Measurements from ENCODE around the gene SRSF4. TPM values are rescaled to one million over a fixed set of nuclear protein-coding genes. Genes with fewer than 3 reads are reported as not detected.

SRSF4 gene
- total and polyA plus RNA-seq, 2 donors (not counting 3 experiments of a cell fraction or from before 2014, with no cell fraction given) = 45.6 to 108 TPM

- intact Hi-C loops (cut with micrococcal nuclease) = no loop called here
- no peak overlapping the region for H3K4me2 ChIP-seq (ENCODE audit: insufficient read depth, low read length)
- CTCF ChIA-PET = interaction anchor here (1.3 to 2.9 kb wide), 3 partner anchors 9 to 289 kb away, joined by 3 to 11 read pairs (median 5); partner anchors contain the start of gene SRSF4
Measured at GRCh38 chr1:29166291-29166878, 15.3 kb downstream of the SRSF4 start.

More at GRCh38 chr1:29166291-29166878, 15.3 kb downstream of the SRSF4 start:
- POLR2A ChIA-PET = interaction anchor here (0.5 kb wide), 1 partner anchor 472 kb away, joined by 5 read pairs; no protein-coding TSS in a partner anchor
- Histone ChIP-seq H3K27me3 (ENCODE audit: control insufficient read depth in 2 of 2, insufficient read depth in 2 of 2, low read length in 2 of 2) (no peaks in the 10 kb centered on the region), H3K9me3 (replicated peaks; ENCODE audit: control insufficient read depth, insufficient read depth, low read length) (no peaks in the 10 kb centered on the region), H3K9ac (replicated peaks; ENCODE audit: extremely low read depth, insufficient read depth, low read length) (no peak overlapping the region), H3K9me1 (replicated peaks; ENCODE audit: control insufficient read depth, extremely low read depth, insufficient read depth, low read length) (no peaks in the 10 kb centered on the region), H3K4me3 (replicated peaks in 1 of 3; ENCODE audit: insufficient read depth in 1 of 3, low read depth in 1 of 3, low read length in 3 of 3) (no peak overlapping the region), H3K36me3 (ENCODE audit: control insufficient read depth in 2 of 2, extremely low read depth in 1 of 2, insufficient read depth in 2 of 2, low read length in 2 of 2) (peaks cover 7 to 20% of the 10 kb centered on the region in 2 experiments), H2AFZ (ENCODE audit: low read depth, low read length) (no peak overlapping the region), H3K4me1 (ENCODE audit: control insufficient read depth, extremely low read depth, insufficient read depth, low read length) (no peaks in the 10 kb centered on the region), H4K20me1 (replicated peaks; ENCODE audit: control insufficient read depth, extremely low read depth, insufficient read depth, low read length) (peaks cover 11% of the 10 kb centered on the region), H3K27ac (ENCODE audit: insufficient read depth, low read depth, low read length) (no peak overlapping the region), H3K79me2 (ENCODE audit: control insufficient read depth, insufficient read depth, low read length) (peaks cover 98% of the 10 kb centered on the region)
- dilution Hi-C loops (cut with MboI; ENCODE audit: extremely low pct_ligation_motif_present, low sequenced_read_pairs) = no loop called here
- FAIRE-seq (no peak), DNase-seq (ENCODE audit: low read depth, low spot score) (no peak)
- TF ChIP-seq GATA2 (IDR thresholded peaks at IDR 0.05; ENCODE audit: insufficient read depth, insufficient read length, low read depth, low read length) = no peak
- TF ChIP-seq FOS (IDR thresholded peaks at IDR 0.05; ENCODE audit: borderline replicate concordance, insufficient read depth, low read length) = no peak
- no peak for TF ChIP-seq POLR2A (IDR thresholded peaks at IDR 0.05; ENCODE audit: low read depth, low read length)
- no peak for TF ChIP-seq MAX (IDR thresholded peaks at IDR 0.05; ENCODE audit: insufficient read depth, insufficient read length)
- no peak for TF ChIP-seq POLR2AphosphoS5 (IDR thresholded peaks at IDR 0.05; ENCODE audit: insufficient read depth, low read depth, low read length)
- TF ChIP-seq JUN (IDR thresholded peaks at IDR 0.05; ENCODE audit: borderline replicate concordance, insufficient read depth, insufficient read length, low read depth) = no peak
- no peak for TF ChIP-seq CTCF (IDR thresholded peaks at IDR 0.05; ENCODE audit: extremely low read depth in 1 of 2, insufficient read depth in 1 of 2, low read depth in 1 of 2, low read length in 2 of 2)
- TF ChIP-seq MYC (IDR thresholded peaks at IDR 0.05; ENCODE audit: low read depth, low read length) = no peak
- TF ChIP-seq EZH2 (IDR thresholded peaks at IDR 0.05; ENCODE audit: borderline replicate concordance, low read depth, low read length, severe bottlenecking) = no peak
- BruUV-seq (replicated peaks) = no TSS peak
